ENCODE measurements around the gene UGT1A1. TPM values are rescaled to one million over a fixed set of nuclear protein-coding genes. Genes with fewer than 3 reads are reported as not detected.

The UGT1A1 gene
- total and polyA plus RNA-seq, 10 of the 15 experiments (the other 5 are each of a cell fraction or from before 2014, with no cell fraction given): not detected

DNA sequence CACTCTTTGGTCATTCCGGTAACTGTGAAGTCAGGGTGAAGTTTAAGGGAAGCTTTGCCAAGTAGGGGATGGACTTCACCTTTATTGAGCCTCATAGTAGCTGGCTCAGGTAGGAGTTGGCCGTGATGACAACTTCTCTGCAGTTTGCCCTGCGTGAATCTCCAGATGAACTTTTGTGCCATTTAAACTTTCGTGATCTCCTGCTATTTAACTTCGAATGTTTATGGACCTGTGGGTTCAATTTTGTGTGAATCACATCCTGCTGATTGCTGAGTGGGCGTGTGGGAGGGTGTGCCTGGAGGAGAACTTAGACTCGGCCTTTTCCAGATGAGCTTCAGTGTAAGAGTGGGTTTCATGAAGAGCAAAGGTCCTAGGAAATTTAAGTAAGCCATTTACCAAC lies 4.2 kb downstream of the UGT1A1 start:
- POLR2A ChIA-PET: no interaction called here
- Histone ChIP-seq H3K4me2 (ENCODE audit: control insufficient read depth, insufficient read depth) (no peak overlapping the region), H3K4me1 (ENCODE audit: control insufficient read depth, insufficient read depth, low read length) (no peaks in the 10 kb centered on the region), H2AFZ (ENCODE audit: control insufficient read depth, low read depth, low read length) (no peak overlapping the region), H3K9me3 (replicated peaks; ENCODE audit: control insufficient read depth, insufficient read depth, low read length) (no peaks in the 10 kb centered on the region), H3K79me2 (ENCODE audit: control insufficient read depth, insufficient read depth, low read length) (no peaks in the 10 kb centered on the region), H3K27ac (ENCODE audit: control insufficient read depth, insufficient read depth) (no peak overlapping the region), H3K9ac (ENCODE audit: control insufficient read depth, insufficient read depth, low read length) (no peak overlapping the region), H4K20me1 (ENCODE audit: control insufficient read depth, insufficient read depth) (no peaks in the 10 kb centered on the region), H3K27me3 (replicated peaks in 1 of 2; ENCODE audit: control insufficient read depth in 2 of 2, insufficient read depth in 2 of 2, low read length in 1 of 2) (peaks cover 0 to 3% of the 10 kb centered on the region in 2 experiments; a peak in 1 of 4 replicates), H3K36me3 (ENCODE audit: control insufficient read depth in 2 of 2, insufficient read depth in 2 of 2, low read length in 1 of 2) (no peaks in the 10 kb centered on the region), H3K4me3 (no peak overlapping the region)
- WGBS (ENCODE audit: insufficient coverage, insufficient replicate concordance, low lambda C conversion rate, missing lambda C conversion rate): 13% methylated on average over 7 of the region's 7 CpGs
- intact Hi-C loops (cut with micrococcal nuclease; ENCODE audit: unreplicated experiment): no loop called here
- no peak for ATAC-seq
- in situ Hi-C loops (cut with MboI): no loop called here
- BruUV-seq (replicated peaks): no TSS peak
- DNase-seq (ENCODE audit: low read depth, low spot score): no peak
- FAIRE-seq: no peak
- TF ChIP-seq SREBF2 (IDR thresholded peaks at IDR 0.05; ENCODE audit: low read length) (no peak), CBX5 (IDR thresholded peaks at IDR 0.05; ENCODE audit: low read depth) (no peak), TCF7 (IDR thresholded peaks at IDR 0.05; ENCODE audit: borderline replicate concordance) (no peak), CHD2 (IDR thresholded peaks at IDR 0.05; ENCODE audit: borderline replicate concordance, low read depth, low read length) (no peak), MXI1 (IDR thresholded peaks at IDR 0.05; ENCODE audit: low read depth, low read length) (no peak), BMI1 (IDR thresholded peaks at IDR 0.05; ENCODE audit: borderline replicate concordance) (no peak), IRF3 (IDR thresholded peaks at IDR 0.05) (no peak), NRF1 (conservative IDR thresholded peaks at IDR 0.05; ENCODE audit: low read depth, low read length) (no peak), POLR2AphosphoS5 (IDR thresholded peaks at IDR 0.05; ENCODE audit: low read length) (no peak), KAT2A (conservative IDR thresholded peaks at IDR 0.05; ENCODE audit: control insufficient read depth, low read depth, low read length) (no peak), HCFC1 (IDR thresholded peaks at IDR 0.05; ENCODE audit: low read length) (no peak)
- TF ChIP-seq, protein P1, sequence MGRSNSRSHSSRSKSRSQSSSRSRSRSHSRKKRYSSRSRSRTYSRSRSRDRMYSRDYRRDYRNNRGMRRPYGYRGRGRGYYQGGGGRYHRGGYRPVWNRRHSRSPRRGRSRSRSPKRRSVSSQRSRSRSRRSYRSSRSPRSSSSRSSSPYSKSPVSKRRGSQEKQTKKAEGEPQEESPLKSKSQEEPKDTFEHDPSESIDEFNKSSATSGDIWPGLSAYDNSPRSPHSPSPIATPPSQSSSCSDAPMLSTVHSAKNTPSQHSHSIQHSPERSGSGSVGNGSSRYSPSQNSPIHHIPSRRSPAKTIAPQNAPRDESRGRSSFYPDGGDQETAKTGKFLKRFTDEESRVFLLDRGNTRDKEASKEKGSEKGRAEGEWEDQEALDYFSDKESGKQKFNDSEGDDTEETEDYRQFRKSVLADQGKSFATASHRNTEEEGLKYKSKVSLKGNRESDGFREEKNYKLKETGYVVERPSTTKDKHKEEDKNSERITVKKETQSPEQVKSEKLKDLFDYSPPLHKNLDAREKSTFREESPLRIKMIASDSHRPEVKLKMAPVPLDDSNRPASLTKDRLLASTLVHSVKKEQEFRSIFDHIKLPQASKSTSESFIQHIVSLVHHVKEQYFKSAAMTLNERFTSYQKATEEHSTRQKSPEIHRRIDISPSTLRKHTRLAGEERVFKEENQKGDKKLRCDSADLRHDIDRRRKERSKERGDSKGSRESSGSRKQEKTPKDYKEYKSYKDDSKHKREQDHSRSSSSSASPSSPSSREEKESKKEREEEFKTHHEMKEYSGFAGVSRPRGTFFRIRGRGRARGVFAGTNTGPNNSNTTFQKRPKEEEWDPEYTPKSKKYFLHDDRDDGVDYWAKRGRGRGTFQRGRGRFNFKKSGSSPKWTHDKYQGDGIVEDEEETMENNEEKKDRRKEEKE (IDR thresholded peaks at IDR 0.05): no peak
- TF ChIP-seq, protein P2, sequence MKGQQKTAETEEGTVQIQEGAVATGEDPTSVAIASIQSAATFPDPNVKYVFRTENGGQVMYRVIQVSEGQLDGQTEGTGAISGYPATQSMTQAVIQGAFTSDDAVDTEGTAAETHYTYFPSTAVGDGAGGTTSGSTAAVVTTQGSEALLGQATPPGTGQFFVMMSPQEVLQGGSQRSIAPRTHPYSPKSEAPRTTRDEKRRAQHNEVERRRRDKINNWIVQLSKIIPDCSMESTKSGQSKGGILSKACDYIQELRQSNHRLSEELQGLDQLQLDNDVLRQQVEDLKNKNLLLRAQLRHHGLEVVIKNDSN (IDR thresholded peaks at IDR 0.05; ENCODE audit: borderline replicate concordance, extremely low read length, insufficient read depth, low read depth, low read length): no peak
- SMC1A ChIA-PET (ENCODE audit: uncharacterized antibody, unreplicated experiment): no interaction called here
- RAD21 ChIA-PET (ENCODE audit: unreplicated experiment): no interaction called here
- CTCF ChIA-PET: no interaction called here

All from GM12878 (cell line).